NB4 (cell line): Measurements from ENCODE around the gene LMOD1.
A peak's percentile ranks its signal among the peaks of the same experiment; 100 is the strongest.

Experiments
- DNase-seq: peaks from one replicate; pipeline ENCODE4 v3.0.0; 2010; ENCODE audit warnings: low read depth
- H3K4me3 ChIP-seq: one replicate; pipeline ENCODE4 v1.5.1; 2011; ENCODE audit warnings: mild to moderate bottlenecking, low read depth, low read length, moderate library complexity
- MYC ChIP-seq: IDR thresholded peaks from 2 replicates; pipeline ENCODE4 v1.6.1; 2011; ENCODE audit warnings: low read depth, low read length
- POLR2A ChIP-seq: IDR thresholded peaks from 2 replicates; pipeline ENCODE4 v1.6.1; 2011; ENCODE audit warnings: mild to moderate bottlenecking; ENCODE audit not compliant: insufficient read length; ENCODE audit errors: extremely low read depth
- TF ChIP-seq, protein P1 (sequence below): IDR thresholded peaks from 2 replicates; pipeline ENCODE4 v1.6.1; 2011; ENCODE audit warnings: low read depth, low read length
- TF ChIP-seq, protein P2 (sequence below): IDR thresholded peaks from one replicate; pipeline ENCODE4 v1.5.1; 2012; ENCODE audit warnings: low read depth, low read length

The LMOD1 gene

GRCh38 chr1:201887116-201887866 is 59.1 kb downstream of the LMOD1 start:
- no peak for DNase-seq
- TF ChIP-seq, protein P1, sequence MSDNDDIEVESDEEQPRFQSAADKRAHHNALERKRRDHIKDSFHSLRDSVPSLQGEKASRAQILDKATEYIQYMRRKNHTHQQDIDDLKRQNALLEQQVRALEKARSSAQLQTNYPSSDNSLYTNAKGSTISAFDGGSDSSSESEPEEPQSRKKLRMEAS = no peak
- TF ChIP-seq, protein P2, sequence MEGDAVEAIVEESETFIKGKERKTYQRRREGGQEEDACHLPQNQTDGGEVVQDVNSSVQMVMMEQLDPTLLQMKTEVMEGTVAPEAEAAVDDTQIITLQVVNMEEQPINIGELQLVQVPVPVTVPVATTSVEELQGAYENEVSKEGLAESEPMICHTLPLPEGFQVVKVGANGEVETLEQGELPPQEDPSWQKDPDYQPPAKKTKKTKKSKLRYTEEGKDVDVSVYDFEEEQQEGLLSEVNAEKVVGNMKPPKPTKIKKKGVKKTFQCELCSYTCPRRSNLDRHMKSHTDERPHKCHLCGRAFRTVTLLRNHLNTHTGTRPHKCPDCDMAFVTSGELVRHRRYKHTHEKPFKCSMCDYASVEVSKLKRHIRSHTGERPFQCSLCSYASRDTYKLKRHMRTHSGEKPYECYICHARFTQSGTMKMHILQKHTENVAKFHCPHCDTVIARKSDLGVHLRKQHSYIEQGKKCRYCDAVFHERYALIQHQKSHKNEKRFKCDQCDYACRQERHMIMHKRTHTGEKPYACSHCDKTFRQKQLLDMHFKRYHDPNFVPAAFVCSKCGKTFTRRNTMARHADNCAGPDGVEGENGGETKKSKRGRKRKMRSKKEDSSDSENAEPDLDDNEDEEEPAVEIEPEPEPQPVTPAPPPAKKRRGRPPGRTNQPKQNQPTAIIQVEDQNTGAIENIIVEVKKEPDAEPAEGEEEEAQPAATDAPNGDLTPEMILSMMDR = no peak
- TF ChIP-seq MYC = no peak
- TF ChIP-seq POLR2A = no peak
- no peak overlapping the region for H3K4me3 ChIP-seq

DNA sequence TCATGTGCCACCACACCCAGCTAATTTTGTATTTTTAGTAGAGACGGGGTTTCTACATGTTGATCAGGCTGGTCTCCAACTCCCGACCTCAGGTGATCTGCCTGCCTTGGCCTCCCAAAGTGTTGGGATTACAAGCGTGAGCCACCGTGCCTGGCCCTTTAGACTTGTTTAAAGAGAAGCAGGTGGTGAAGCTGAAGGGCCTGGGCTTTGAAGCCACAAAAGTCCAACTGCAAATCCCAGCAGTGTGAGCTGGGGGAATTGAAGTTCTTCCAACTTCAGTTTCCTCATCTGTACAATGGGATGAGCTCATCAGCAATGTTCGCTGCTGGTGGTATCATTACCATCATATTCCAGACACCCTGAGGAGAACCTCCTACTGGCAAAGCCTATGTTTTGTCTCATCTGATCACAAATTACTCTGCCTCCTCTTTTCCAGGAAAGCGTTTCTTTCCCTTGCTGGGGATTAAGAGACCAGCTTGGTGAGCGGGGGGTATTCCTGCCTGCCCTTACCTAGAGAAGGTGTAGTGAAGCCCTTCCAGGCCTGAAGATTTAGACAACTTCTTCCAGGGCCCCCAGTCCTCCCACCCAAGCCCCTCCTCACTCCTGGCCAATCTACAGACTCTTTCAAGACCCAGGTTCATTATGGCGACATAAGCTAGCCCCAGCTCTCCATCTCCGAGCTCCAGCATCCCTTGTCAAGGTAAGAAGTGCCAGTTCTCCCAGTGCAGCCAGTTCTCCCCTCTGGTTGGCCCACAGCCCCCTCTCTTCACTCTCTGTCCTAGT is 60.1 kb downstream of the LMOD1 start:
- no peak overlapping the region for H3K4me3 ChIP-seq
- no peak for DNase-seq
- TF ChIP-seq, protein P1 = no peak
- TF ChIP-seq MYC (no peak), POLR2A (no peak)
- TF ChIP-seq, protein P2 = no peak

DNA sequence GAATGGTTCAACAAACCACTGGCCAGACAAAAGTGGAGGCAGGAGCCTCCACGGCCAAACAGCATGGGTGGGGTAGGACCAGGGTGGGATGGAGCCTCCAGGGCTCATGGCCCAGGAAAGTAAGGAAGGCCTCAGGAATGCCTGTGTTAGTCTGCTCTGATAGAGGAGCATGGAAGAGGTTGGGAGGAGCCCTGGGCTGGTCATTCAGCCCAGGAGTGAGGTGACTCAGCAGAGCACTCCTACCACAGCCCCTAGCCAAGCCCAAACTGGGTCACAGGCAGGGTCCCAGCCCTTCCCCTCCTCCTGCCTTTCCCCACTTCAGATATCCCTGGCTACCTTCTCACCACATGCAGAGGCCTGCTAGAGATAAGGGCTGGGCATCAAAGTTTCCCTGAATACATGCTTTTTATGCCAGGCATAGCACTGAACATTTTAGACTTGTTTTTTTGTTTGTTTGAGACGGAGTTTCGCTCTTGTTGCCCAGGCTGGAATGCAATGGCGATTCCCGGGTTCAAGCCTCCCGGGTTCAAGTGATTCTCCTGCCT is 60.7 kb downstream of the LMOD1 start:
- DNase-seq = no peak
- H3K4me3 ChIP-seq = no peak overlapping the region
- TF ChIP-seq MYC (no peak), POLR2A (no peak)
- TF ChIP-seq, protein P2 = no peak
- TF ChIP-seq, protein P1 = no peak

DNA sequence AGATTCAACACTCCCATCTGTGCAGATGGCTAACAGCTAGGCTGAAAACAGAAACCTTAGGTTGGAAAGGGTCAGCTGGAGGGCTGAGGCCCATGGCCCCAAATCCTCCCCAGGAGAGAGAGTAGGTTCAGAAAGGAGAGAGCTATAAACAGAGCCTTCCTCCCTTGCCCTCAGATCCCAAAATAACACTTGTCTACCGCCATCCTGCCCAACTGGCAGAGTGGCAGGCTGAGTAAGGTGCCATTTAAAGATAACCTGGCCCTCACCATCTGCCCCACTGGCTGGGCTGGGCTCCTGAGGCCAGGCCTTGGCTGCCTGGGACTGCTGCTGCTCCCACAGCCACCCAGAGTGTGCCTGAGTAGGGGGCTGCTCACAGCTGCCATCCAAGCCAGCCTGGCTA is 61.9 kb downstream of the LMOD1 start:
- TF ChIP-seq, protein P2 = no peak
- H3K4me3 ChIP-seq = no peak overlapping the region
- no peak for DNase-seq

DNA sequence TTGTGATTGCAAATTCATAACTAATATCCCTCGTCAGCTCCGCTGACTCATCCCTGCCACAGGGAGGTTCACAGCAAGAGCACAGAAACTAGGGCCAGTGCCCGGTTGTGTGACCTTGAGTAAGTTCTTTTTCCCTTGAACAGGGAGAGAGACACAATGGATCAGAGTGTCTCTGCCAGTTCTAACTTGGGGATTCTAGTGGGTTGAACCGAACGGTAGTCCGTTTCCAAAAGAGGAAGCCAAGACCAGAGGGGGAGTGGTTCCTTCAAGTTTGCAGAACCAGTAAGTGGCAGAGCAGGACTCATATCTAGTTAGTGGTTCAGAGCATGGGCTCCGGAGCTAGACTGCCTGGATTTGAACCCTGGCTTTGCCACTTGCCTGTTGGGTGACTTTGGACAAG is 62.6 kb downstream of the LMOD1 start:
- DNase-seq = peak; percentile 67
- H3K4me3 ChIP-seq = no peak overlapping the region
- TF ChIP-seq, protein P1 = no peak
- TF ChIP-seq POLR2A (no peak), MYC (no peak)
- TF ChIP-seq, protein P2 = no peak
